H9 (cell line): ENCODE results near the gene ZNF20. TPM values are rescaled to one million over a fixed set of nuclear protein-coding genes. Genes with fewer than 3 reads are reported as not detected.

Experiments
- DNase-seq: peaks from one replicate; pipeline ENCODE4 v3.0.0-alpha.2; 2017
- H2AFZ ChIP-seq: one replicate; pipeline ENCODE4 v1.6.1; 2013; ENCODE audit warnings: mild to moderate bottlenecking, low read length, control low read depth, moderate library complexity
- H2AK5ac ChIP-seq: 2 replicates; pipeline ENCODE4 v1.6.1; 2013; ENCODE audit warnings: low read length, control low read depth, mixed read lengths; ENCODE audit not compliant: insufficient read length
- H2BK120ac ChIP-seq: one replicate; pipeline ENCODE4 v1.6.1; 2013; ENCODE audit warnings: low read depth, mild to moderate bottlenecking, low read length, control low read depth, inconsistent platforms; ENCODE audit not compliant: poor library complexity, severe bottlenecking
- H2BK12ac ChIP-seq: 2 replicates; pipeline ENCODE4 v1.6.1; 2013; ENCODE audit warnings: low read length, control low read depth, mixed read lengths, low read depth; ENCODE audit not compliant: insufficient read length
- H2BK15ac ChIP-seq: 2 replicates; pipeline ENCODE4 v1.6.1; 2013; ENCODE audit warnings: low read depth, low read length, control low read depth
- H2BK20ac ChIP-seq: one replicate; pipeline ENCODE4 v1.6.1; 2013; ENCODE audit warnings: low read depth, mild to moderate bottlenecking, low read length, control low read depth, inconsistent platforms; ENCODE audit not compliant: poor library complexity, severe bottlenecking
- H2BK5ac ChIP-seq: 2 replicates; pipeline ENCODE4 v1.6.1; 2013; ENCODE audit warnings: low read length, control low read depth, mixed read lengths; ENCODE audit not compliant: insufficient read length
- H3K14ac ChIP-seq: 2 replicates; pipeline ENCODE4 v1.6.1; 2013; ENCODE audit warnings: low read length, control low read depth; ENCODE audit not compliant: insufficient read depth
- H3K18ac ChIP-seq: 2 replicates; pipeline ENCODE4 v1.6.1; 2013; ENCODE audit warnings: low read depth, mild to moderate bottlenecking, mixed read lengths, low read length, control low read depth; ENCODE audit not compliant: insufficient read length
- H3K23ac ChIP-seq: 2 replicates; pipeline ENCODE4 v1.6.1; 2013; ENCODE audit warnings: low read length, control low read depth, mixed read lengths, low read depth; ENCODE audit not compliant: insufficient read length
- H3K23me2 ChIP-seq: 2 replicates; pipeline ENCODE4 v1.6.1; 2013; ENCODE audit warnings: low read depth, mild to moderate bottlenecking, mixed read lengths, low read length, control low read depth; ENCODE audit not compliant: insufficient read length, poor library complexity, severe bottlenecking
- H3K27ac ChIP-seq: 2 replicates; pipeline ENCODE4 v1.5.1; 2013; ENCODE audit warnings: low read length, control low read depth, mixed read lengths, low read depth; ENCODE audit not compliant: insufficient read length
- H3K27me3 ChIP-seq: 2 replicates; pipeline ENCODE4 v1.6.1; 2013; ENCODE audit warnings: low read length, control low read depth, inconsistent platforms; ENCODE audit not compliant: insufficient read depth
- H3K4ac ChIP-seq: 2 replicates; pipeline ENCODE4 v1.6.1; 2013; ENCODE audit warnings: low read depth, mild to moderate bottlenecking, control low read depth, inconsistent platforms, low read length, moderate library complexity
- H3K4me1 ChIP-seq: 2 replicates; pipeline ENCODE4 v1.6.1; 2013; ENCODE audit warnings: low read length, control low read depth, inconsistent platforms; ENCODE audit not compliant: insufficient read depth
- H3K4me2 ChIP-seq: 2 replicates; pipeline ENCODE4 v1.6.1; 2013; ENCODE audit warnings: low read length, control low read depth, mixed read lengths; ENCODE audit not compliant: insufficient read length, insufficient read depth
- H3K56ac ChIP-seq: 2 replicates; pipeline ENCODE4 v1.6.1; 2013; ENCODE audit warnings: low read depth, mild to moderate bottlenecking, mixed read lengths, low read length, control low read depth; ENCODE audit not compliant: insufficient read length
- H3K79me1 ChIP-seq: 2 replicates; pipeline ENCODE4 v1.6.1; 2013; ENCODE audit warnings: low read depth, mild to moderate bottlenecking, moderate library complexity, low read length, control low read depth, inconsistent platforms; ENCODE audit not compliant: insufficient read depth, poor library complexity, severe bottlenecking
- H3K79me2 ChIP-seq: 2 replicates; pipeline ENCODE4 v1.6.1; 2013; ENCODE audit warnings: low read length, control low read depth, inconsistent platforms; ENCODE audit not compliant: insufficient read depth
- H3K9ac ChIP-seq: 2 replicates; pipeline ENCODE4 v1.6.1; 2013; ENCODE audit warnings: low read length, control low read depth, mixed read lengths; ENCODE audit not compliant: insufficient read length; ENCODE audit errors: extremely low read depth
- H3K9me3 ChIP-seq: one replicate; pipeline ENCODE4 v1.6.1; 2013; ENCODE audit warnings: low read depth, low read length, inconsistent platforms; ENCODE audit not compliant: control insufficient read depth
- H3T11ph ChIP-seq: one replicate; pipeline ENCODE4 v1.6.1; 2013; ENCODE audit warnings: mild to moderate bottlenecking, low read length, control low read depth, inconsistent platforms
- H4K20me1 ChIP-seq: one replicate; pipeline ENCODE4 v1.6.1; 2013; ENCODE audit not compliant: control insufficient read depth, insufficient read length, insufficient read depth
- H4K5ac ChIP-seq: 2 replicates; pipeline ENCODE4 v1.6.1; 2013; ENCODE audit warnings: low read depth, mild to moderate bottlenecking, mixed read lengths, low read length, control low read depth; ENCODE audit not compliant: insufficient read length
- H4K8ac ChIP-seq: replicated peaks from 2 replicates; pipeline ENCODE4 v1.6.1; 2013; ENCODE audit warnings: low read length, control low read depth, mixed read lengths, low read depth; ENCODE audit not compliant: insufficient read length
- H4K91ac ChIP-seq: 2 replicates; pipeline ENCODE4 v1.6.1; 2013; ENCODE audit warnings: low read depth, mild to moderate bottlenecking, moderate library complexity, mixed read lengths, low read length, control low read depth; ENCODE audit not compliant: insufficient read length
- H3K27ac Mint-ChIP-seq, 3 experiments: 2 replicates in 2 of 3; 3 replicates in 1 of 3; pipeline ENCODE4 v1.8.0; 2020 to 2021; ENCODE audit warnings: mixed read lengths in 3 of 3, mild to moderate bottlenecking in 1 of 3, moderate library complexity in 1 of 3
- H3K27me3 Mint-ChIP-seq: 2 replicates; pipeline ENCODE4 v1.8.0; 2021; ENCODE audit warnings: low read depth, mild to moderate bottlenecking, moderate library complexity, mixed read lengths
- H3K36me3 Mint-ChIP-seq, 3 experiments: 2 replicates in 2 of 3; 3 replicates in 1 of 3; pipeline ENCODE4 v1.8.0; 2020 to 2021; ENCODE audit warnings: low read depth in 3 of 3, mixed read lengths in 3 of 3; ENCODE audit not compliant: insufficient read depth in 1 of 3
- H3K4me1 Mint-ChIP-seq, 2 experiments: 2 replicates each; pipeline ENCODE4 v1.8.0; 2020; ENCODE audit warnings: mixed read lengths in 2 of 2
- H3K4me3 Mint-ChIP-seq, 2 experiments: 2 replicates in 1 of 2; 3 replicates in 1 of 2; pipeline ENCODE4 v1.8.0; 2020 to 2021; ENCODE audit warnings: mild to moderate bottlenecking in 2 of 2, mixed read lengths in 2 of 2, moderate library complexity in 1 of 2
- H3K9me3 Mint-ChIP-seq, 2 experiments: 2 replicates in 1 of 2; 3 replicates in 1 of 2; pipeline ENCODE4 v1.8.0; 2020; ENCODE audit warnings: mild to moderate bottlenecking in 2 of 2, mixed read lengths in 2 of 2, moderate library complexity in 1 of 2
- WGBS: extraction: QIAGEN DNeasy Blood & Tissue Kit; methylation state at CpG from one replicate; pipeline ENCODE4 v1.1.7; 2013; ENCODE audit warnings: missing lambda C conversion rate, low lambda C conversion rate, mixed read lengths; ENCODE audit not compliant: insufficient read length; ENCODE audit errors: extremely low coverage; 5-methylcytosine and 5-hydroxymethylcytosine counted together
- total RNA-seq: library from RNA; stranded (reverse); gene quantifications from 2 replicates; pipeline ENCODE4 v1.2.1, GENCODE V29; 2021
- TF ChIP-seq, protein P1 (sequence below): fragments of 200-600 bp; sonication (generic); conservative IDR thresholded peaks from 3 replicates; pipeline ENCODE4 v1.8.0; 2021; ENCODE audit warnings: antibody characterized with exemption, mild to moderate bottlenecking

The ZNF20 gene
- total RNA-seq, 1 experiment from 2014 or later, result 5.6 TPM

GRCh38 chr19:12090807-12091206 is 49.3 kb downstream of the ZNF20 start:
- no peak overlapping the region for H4K91ac ChIP-seq
- no peak overlapping the region for H3K23ac ChIP-seq
- H2AFZ ChIP-seq, result no peak overlapping the region
- no peaks in the 10 kb centered on the region for H3K27me3 ChIP-seq
- peak overlapping the region in 2 of 3 experiments; percentile 44 to 76; a peak in 2 of 7 replicates for H3K27ac Mint-ChIP-seq
- H3K4me1 Mint-ChIP-seq, result peaks cover 12 to 19% of the 10 kb centered on the region in 2 experiments
- H4K20me1 ChIP-seq, result no peaks in the 10 kb centered on the region
- H4K5ac ChIP-seq, result no peak overlapping the region
- no peak overlapping the region for H3K56ac ChIP-seq
- H3K36me3 Mint-ChIP-seq, result peaks cover 21 to 24% (median 24%) of the 10 kb centered on the region in 3 experiments
- TF ChIP-seq, protein P1, sequence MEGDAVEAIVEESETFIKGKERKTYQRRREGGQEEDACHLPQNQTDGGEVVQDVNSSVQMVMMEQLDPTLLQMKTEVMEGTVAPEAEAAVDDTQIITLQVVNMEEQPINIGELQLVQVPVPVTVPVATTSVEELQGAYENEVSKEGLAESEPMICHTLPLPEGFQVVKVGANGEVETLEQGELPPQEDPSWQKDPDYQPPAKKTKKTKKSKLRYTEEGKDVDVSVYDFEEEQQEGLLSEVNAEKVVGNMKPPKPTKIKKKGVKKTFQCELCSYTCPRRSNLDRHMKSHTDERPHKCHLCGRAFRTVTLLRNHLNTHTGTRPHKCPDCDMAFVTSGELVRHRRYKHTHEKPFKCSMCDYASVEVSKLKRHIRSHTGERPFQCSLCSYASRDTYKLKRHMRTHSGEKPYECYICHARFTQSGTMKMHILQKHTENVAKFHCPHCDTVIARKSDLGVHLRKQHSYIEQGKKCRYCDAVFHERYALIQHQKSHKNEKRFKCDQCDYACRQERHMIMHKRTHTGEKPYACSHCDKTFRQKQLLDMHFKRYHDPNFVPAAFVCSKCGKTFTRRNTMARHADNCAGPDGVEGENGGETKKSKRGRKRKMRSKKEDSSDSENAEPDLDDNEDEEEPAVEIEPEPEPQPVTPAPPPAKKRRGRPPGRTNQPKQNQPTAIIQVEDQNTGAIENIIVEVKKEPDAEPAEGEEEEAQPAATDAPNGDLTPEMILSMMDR, result peak; percentile 80
- H3K9me3 Mint-ChIP-seq, result peaks cover 9 to 27% of the 10 kb centered on the region in 2 experiments; a peak in 4 of 5 replicates
- peaks cover 3% of the 10 kb centered on the region for H3K79me1 ChIP-seq
- no peak overlapping the region for H3K14ac ChIP-seq
- no peak overlapping the region for H3K18ac ChIP-seq
- peak overlapping the region in 1 of 2 experiments; percentile 6; a peak in 2 of 5 replicates for H3K4me3 Mint-ChIP-seq
- no peaks in the 10 kb centered on the region for H3K9me3 ChIP-seq
- no peak overlapping the region for H3K4ac ChIP-seq
- DNase-seq, result peak; percentile 58
- no peak overlapping the region for H3K9ac ChIP-seq
- H3K79me2 ChIP-seq, result peaks cover 4% of the 10 kb centered on the region; the same call in 1 of the 2 replicates
- H2BK12ac ChIP-seq, result no peak overlapping the region
- H4K8ac ChIP-seq, result no peak overlapping the region
- no peak overlapping the region for H2BK15ac ChIP-seq
- H3T11ph ChIP-seq, result no peak overlapping the region
- H2BK20ac ChIP-seq, result no peak overlapping the region
- WGBS, result no CpG with 5 or more reads among the region's 5 CpGs
- H3K4me2 ChIP-seq, result no peak overlapping the region
- no peak overlapping the region for H2BK120ac ChIP-seq
- H3K27me3 Mint-ChIP-seq, result no peaks in the 10 kb centered on the region
- H3K23me2 ChIP-seq, result peaks cover 4% of the 10 kb centered on the region
- H3K27ac ChIP-seq, result no peak overlapping the region
- H3K4me1 ChIP-seq, result no peaks in the 10 kb centered on the region
- H2BK5ac ChIP-seq, result no peak overlapping the region
- no peak overlapping the region for H2AK5ac ChIP-seq
